HEK293 (cell line): Measurements from ENCODE around the gene RPRD1B.

Experiments used
- MZF1 ChIP-seq: fragments of 450-650 bp; formaldehyde crosslinking; IDR thresholded peaks from 2 replicates; pipeline ENCODE4 v1.5.1; 2017; ENCODE audit warnings: missing biosample characterization, missing genetic modification characterization, borderline replicate concordance
- SP2 ChIP-seq: fragments of 450-650 bp; formaldehyde crosslinking; IDR thresholded peaks from 2 replicates; pipeline ENCODE4 v1.5.1; 2016; ENCODE audit warnings: missing biosample characterization, missing genetic modification characterization
- ZNF184 ChIP-seq: fragments of 450-650 bp; IDR thresholded peaks from 2 replicates; pipeline ENCODE4 v1.5.1; 2018; ENCODE audit warnings: missing biosample characterization, mild to moderate bottlenecking, missing genetic modification characterization
- ZNF221 ChIP-seq: fragments of 450-650 bp; formaldehyde crosslinking; IDR thresholded peaks from 2 replicates; pipeline ENCODE4 v1.5.1; 2017; ENCODE audit warnings: missing biosample characterization, missing genetic modification characterization, borderline replicate concordance
- ZNF416 ChIP-seq: fragments of 450-650 bp; formaldehyde crosslinking; IDR thresholded peaks from 2 replicates; pipeline ENCODE4 v1.5.1; 2016; ENCODE audit warnings: missing biosample characterization, missing genetic modification characterization
- ZNF830 ChIP-seq: fragments of 450-650 bp; IDR thresholded peaks from 2 replicates; pipeline ENCODE4 v1.5.0; 2018; ENCODE audit warnings: missing biosample characterization, missing genetic modification characterization, low read depth, mild to moderate bottlenecking, moderate library complexity
- TF ChIP-seq, protein P1 (sequence below): fragments of 450-650 bp; formaldehyde crosslinking; IDR thresholded peaks from 2 replicates; pipeline ENCODE4 v1.5.1; 2016; ENCODE audit warnings: missing biosample characterization, missing genetic modification characterization

DNA sequence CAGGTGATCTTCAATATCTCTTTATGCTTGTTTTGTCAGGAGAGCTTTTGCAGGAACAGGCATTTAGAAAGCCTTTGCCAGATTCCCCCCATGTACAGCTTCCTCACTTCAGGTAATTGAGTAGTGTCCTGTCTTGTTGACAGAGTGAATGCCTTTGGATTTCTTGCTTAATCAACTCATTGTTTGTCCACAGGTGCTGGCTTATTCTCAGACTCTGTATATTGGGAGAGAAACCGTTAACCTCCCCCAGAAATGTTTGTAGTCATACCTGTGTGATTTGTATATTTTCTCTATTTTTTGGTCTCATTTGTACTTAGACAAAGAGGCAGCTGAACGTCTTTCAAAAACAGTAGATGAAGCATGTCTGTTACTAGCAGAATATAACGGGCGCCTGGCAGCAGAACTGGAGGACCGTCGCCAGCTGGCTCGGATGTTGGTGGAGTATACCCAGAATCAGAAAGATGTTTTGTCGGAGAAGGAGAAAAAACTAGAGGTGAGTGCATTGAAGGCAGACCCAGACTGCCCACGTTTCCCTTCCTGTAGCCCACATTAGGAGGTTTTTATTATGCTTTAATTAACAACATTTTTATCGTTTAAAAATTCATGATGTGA is 32.3 kb downstream of the RPRD1B start:
- TF ChIP-seq MZF1 (tag by site-specific recombination) (no peak), ZNF184 (no peak), SP2 (no peak), ZNF416 (no peak), ZNF221 (tag by site-specific recombination) (no peak), ZNF830 (tag by site-specific recombination) (no peak)
- TF ChIP-seq, protein P1, sequence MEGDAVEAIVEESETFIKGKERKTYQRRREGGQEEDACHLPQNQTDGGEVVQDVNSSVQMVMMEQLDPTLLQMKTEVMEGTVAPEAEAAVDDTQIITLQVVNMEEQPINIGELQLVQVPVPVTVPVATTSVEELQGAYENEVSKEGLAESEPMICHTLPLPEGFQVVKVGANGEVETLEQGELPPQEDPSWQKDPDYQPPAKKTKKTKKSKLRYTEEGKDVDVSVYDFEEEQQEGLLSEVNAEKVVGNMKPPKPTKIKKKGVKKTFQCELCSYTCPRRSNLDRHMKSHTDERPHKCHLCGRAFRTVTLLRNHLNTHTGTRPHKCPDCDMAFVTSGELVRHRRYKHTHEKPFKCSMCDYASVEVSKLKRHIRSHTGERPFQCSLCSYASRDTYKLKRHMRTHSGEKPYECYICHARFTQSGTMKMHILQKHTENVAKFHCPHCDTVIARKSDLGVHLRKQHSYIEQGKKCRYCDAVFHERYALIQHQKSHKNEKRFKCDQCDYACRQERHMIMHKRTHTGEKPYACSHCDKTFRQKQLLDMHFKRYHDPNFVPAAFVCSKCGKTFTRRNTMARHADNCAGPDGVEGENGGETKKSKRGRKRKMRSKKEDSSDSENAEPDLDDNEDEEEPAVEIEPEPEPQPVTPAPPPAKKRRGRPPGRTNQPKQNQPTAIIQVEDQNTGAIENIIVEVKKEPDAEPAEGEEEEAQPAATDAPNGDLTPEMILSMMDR = no peak
